B cell (primary cell): ENCODE data around the gene SPP1. TPM values are rescaled to one million over a fixed set of nuclear protein-coding genes. Genes with fewer than 3 reads are reported as not detected.

ENCODE experiments used
- ATAC-seq: fragments of 200-7000 bp; cut with Tn5 transposase; one replicate; pipeline ENCODE4 v1.10.0; 2021; ENCODE audit warnings: low read depth, mild to moderate bottlenecking, moderate number of reproducible peaks, moderate library complexity
- CTCF ChIA-PET: fragments of 350-600 bp; sonication (Branson Sonifier 250); formaldehyde crosslinking; loops from one replicate; lab custom pipeline; 2021; ENCODE audit warnings: antibody characterized with exemption, inconsistent platforms; lab: Charles Lee
- POLR2A ChIA-PET: fragments of 350-600 bp; sonication (Branson Sonifier 250); formaldehyde crosslinking; loops from one replicate; lab custom pipeline; 2021; ENCODE audit warnings: antibody characterized with exemption; lab: Charles Lee
- DNase-seq: peaks from one replicate; pipeline ENCODE4 v3.0.0; 2013
- H2AFZ ChIP-seq: 2 replicates; pipeline ENCODE4 v1.6.1; 2012; ENCODE audit warnings: mild to moderate bottlenecking, low read depth, low read length; ENCODE audit not compliant: insufficient read depth, poor library complexity, severe bottlenecking
- H3K27ac ChIP-seq, 2 donors: 1 replicate in 1 of 2; 2 replicates in 1 of 2; pipeline ENCODE4 v1.5.1; 2012 to 2013; ENCODE audit warnings: low read length in 2 of 2, mild to moderate bottlenecking in 2 of 2, moderate library complexity in 1 of 2
- H3K27me3 ChIP-seq, 4 experiments: fragments of 200-600 bp in 1 of 4; sonication (generic) in 1 of 4; replicated peaks in 1 of 4; 1 replicate in 2 of 4; 2 replicates in 2 of 4; pipeline versions ENCODE4 v1.6.1 to v1.7.0; 2013 to 2016; ENCODE audit warnings: low read length in 3 of 4, mild to moderate bottlenecking in 2 of 4, mixed read lengths in 1 of 4, moderate library complexity in 1 of 4; ENCODE audit not compliant: insufficient read depth in 4 of 4, control insufficient read depth in 3 of 4; ENCODE audit errors: control extremely low read depth in 1 of 4
- H3K36me3 ChIP-seq, 2 experiments: replicated peaks in 1 of 2; 1 replicate in 1 of 2; 2 replicates in 1 of 2; pipeline versions ENCODE4 v1.6.1 to v1.7.1; 2013; ENCODE audit warnings: low read length in 1 of 2; ENCODE audit not compliant: insufficient read depth in 2 of 2, control insufficient read depth in 1 of 2; ENCODE audit errors: control extremely low read depth in 1 of 2, extremely low read depth in 1 of 2
- H3K4me1 ChIP-seq, 2 donors: fragments of 200-600 bp in 1 of 2; sonication (generic) in 1 of 2; 1 replicate in 1 of 2; 2 replicates in 1 of 2; pipeline versions ENCODE4 v1.5.1 to v1.6.1; 2013 to 2017; ENCODE audit warnings: low read length in 2 of 2; ENCODE audit not compliant: control insufficient read depth in 2 of 2, insufficient read depth in 2 of 2
- H3K4me2 ChIP-seq: replicated peaks from 2 replicates; pipeline ENCODE3; 2012; ENCODE audit warnings: mild to moderate bottlenecking, low read depth, low read length; ENCODE audit not compliant: poor library complexity, severe bottlenecking
- H3K4me3 ChIP-seq, 5 experiments: fragments of 200-600 bp in 1 of 5; sonication (generic) in 1 of 5; 1 replicate in 3 of 5; 2 replicates in 2 of 5; pipeline versions ENCODE4 v1.5.1 to v1.7.0; 2011 to 2016; ENCODE audit warnings: low read length in 4 of 5, mild to moderate bottlenecking in 4 of 5, low read depth in 2 of 5, control low read depth in 1 of 5, moderate library complexity in 1 of 5; ENCODE audit not compliant: insufficient read depth in 1 of 5; ENCODE audit errors: control extremely low read depth in 1 of 5, extremely low read depth in 1 of 5
- H3K79me2 ChIP-seq: fragments of 200-600 bp; sonication (generic); one replicate; pipeline ENCODE4 v1.6.0; 2016; ENCODE audit warnings: low read length; ENCODE audit not compliant: control insufficient read depth, insufficient read depth
- H3K9ac ChIP-seq: fragments of 200-600 bp; sonication (generic); 2 replicates; pipeline ENCODE4 v1.6.1; 2017; ENCODE audit warnings: mild to moderate bottlenecking, low read length, moderate library complexity
- H3K9me3 ChIP-seq, 3 donors: one replicate each; pipeline versions ENCODE4 v1.6.1 to v1.7.1; 2013; ENCODE audit warnings: low read length in 2 of 3; ENCODE audit not compliant: control insufficient read depth in 2 of 3, insufficient read depth in 1 of 3; ENCODE audit errors: control extremely low read depth in 1 of 3
- H4K20me1 ChIP-seq: 2 replicates; pipeline ENCODE4 v1.6.0; 2012; ENCODE audit warnings: mild to moderate bottlenecking, low read length; ENCODE audit not compliant: insufficient read depth, control insufficient read depth, poor library complexity, severe bottlenecking
- H3K27ac Mint-ChIP-seq: one replicate; pipeline ENCODE4 v1.8.0; 2021; ENCODE audit warnings: mixed read lengths
- H3K27me3 Mint-ChIP-seq: one replicate; pipeline ENCODE4 v1.8.0; 2021; ENCODE audit warnings: mixed read lengths
- H3K4me1 Mint-ChIP-seq: one replicate; pipeline ENCODE4 v1.8.0; 2021; ENCODE audit warnings: mixed read lengths
- H3K4me3 Mint-ChIP-seq: one replicate; pipeline ENCODE4 v1.8.0; 2021; ENCODE audit warnings: mixed read lengths
- H3K9me3 Mint-ChIP-seq: one replicate; pipeline ENCODE4 v1.8.0; 2022; ENCODE audit warnings: mixed read lengths; ENCODE audit not compliant: insufficient read depth
- CTCF ChIP-seq: fragments of 200-600 bp; IDR thresholded peaks from one replicate; pipeline ENCODE4 v1.8.0; 2022; ENCODE audit warnings: antibody characterized with exemption, mild to moderate bottlenecking
- EZH2 ChIP-seq: IDR thresholded peaks from 2 replicates; pipeline ENCODE4 v1.6.1; 2012; ENCODE audit warnings: borderline replicate concordance, low read depth, mild to moderate bottlenecking, moderate library complexity, low read length; ENCODE audit not compliant: insufficient read depth, poor library complexity, severe bottlenecking
- whole genome bisulfite sequencing: methylation state at CpG from one replicate; pipeline ENCODE4 v1.1.5; 2013; ENCODE audit warnings: missing lambda C conversion rate; ENCODE audit not compliant: insufficient coverage; 5-methylcytosine and 5-hydroxymethylcytosine counted together
- intact Hi-C: fragments of 100-400 bp; cut with micrococcal nuclease; formaldehyde crosslinking; loops from one replicate; pipeline ENCODE4 v1.10.0; 2022
- polyA plus RNA-seq: library from polyadenylated mRNA; depleted of rRNA; stranded (reverse); fragments of >200 nt; gene quantifications from 2 replicates; pipeline ENCODE4 v1.2.3, GENCODE V29; 2012
- total RNA-seq, 2 donors: library from RNA; stranded (reverse); fragments of 120-200 nt in 1 of 2; gene quantifications; 1 replicate in 1 of 2; 2 replicates in 1 of 2; pipeline versions ENCODE4 v1.2.3 to v1.2.4, GENCODE V29; 2013 to 2022

The SPP1 gene
- total and polyA plus RNA-seq, 2 donors (not counting 1 experiment from before 2014, with no cell fraction given): not detected

GRCh38 chr4:87970121-87970520 lies 5.4 kb upstream of the SPP1 start:
- no peaks in the 10 kb centered on the region for H4K20me1 ChIP-seq
- H3K4me1 ChIP-seq: no peaks in the 10 kb centered on the region
- no peak overlapping the region for H2AFZ ChIP-seq
- peaks cover 0 to 10% (median 0%) of the 10 kb centered on the region in 3 donors for H3K9me3 ChIP-seq
- no peak overlapping the region for H3K9ac ChIP-seq
- no peaks in the 10 kb centered on the region for H3K79me2 ChIP-seq
- no peak overlapping the region for H3K4me3 Mint-ChIP-seq
- no peak for ATAC-seq
- no peak overlapping the region for H3K4me3 ChIP-seq
- intact Hi-C loops: no loop called here
- TF ChIP-seq EZH2 (no peak), CTCF (no peak)
- no peak for DNase-seq
- peaks cover 0 to 5% (median 0%) of the 10 kb centered on the region in 4 experiments for H3K27me3 ChIP-seq
- H3K36me3 ChIP-seq: no peaks in the 10 kb centered on the region
- H3K4me2 ChIP-seq: no peak overlapping the region
- peaks cover 1% of the 10 kb centered on the region for H3K4me1 Mint-ChIP-seq
- no peak overlapping the region for H3K27ac Mint-ChIP-seq
- peaks cover 14% of the 10 kb centered on the region for H3K27me3 Mint-ChIP-seq
- H3K27ac ChIP-seq: no peak overlapping the region
- CTCF ChIA-PET: interaction anchor here (1.7 kb wide), 1 partner anchor 14 kb away, joined by 4 read pairs; no protein-coding TSS in a partner anchor
- H3K9me3 Mint-ChIP-seq: no peaks in the 10 kb centered on the region
- 86% methylated on average over 2 of the region's 2 CpGs for WGBS
- POLR2A ChIA-PET: no interaction called here

- no peaks in the 10 kb centered on the region for H3K36me3 ChIP-seq
- no CpG with 5 or more reads among the region's 1 CpG for WGBS
- H3K9ac ChIP-seq: no peak overlapping the region
- no peaks in the 10 kb centered on the region for H3K9me3 ChIP-seq
- ChIA-PET CTCF (interaction anchor here (0.6 to 2.7 kb wide), 8 partner anchors 9 to 573 kb away, joined by 3 to 19 read pairs (median 4); no protein-coding TSS in a partner anchor), POLR2A (no interaction called here)
- H2AFZ ChIP-seq: no peak overlapping the region
- H3K4me1 ChIP-seq: peaks cover 4 to 5% of the 10 kb centered on the region in 2 donors
- ATAC-seq (no peak), DNase-seq (no peak)
- H3K79me2 ChIP-seq: no peaks in the 10 kb centered on the region
- H3K27me3 ChIP-seq: peaks cover 0 to 5% (median under 1%) of the 10 kb centered on the region in 4 experiments
- no peak overlapping the region for H3K27ac ChIP-seq
- no peak overlapping the region for H3K27ac Mint-ChIP-seq
- no peak overlapping the region for H3K4me3 Mint-ChIP-seq
- TF ChIP-seq EZH2: no peak
- TF ChIP-seq CTCF: no peak
- H3K4me3 ChIP-seq: no peak overlapping the region
- H3K4me2 ChIP-seq: no peak overlapping the region
- intact Hi-C loops: no loop called here
- no peaks in the 10 kb centered on the region for H3K9me3 Mint-ChIP-seq
- H3K4me1 Mint-ChIP-seq: peaks cover 7% of the 10 kb centered on the region
- H4K20me1 ChIP-seq: no peaks in the 10 kb centered on the region
- H3K27me3 Mint-ChIP-seq: peaks cover 20% of the 10 kb centered on the region
These were observed 3.6 kb upstream of the SPP1 start for GRCh38 chr4:87971866-87972265.
